K562 (cell line): ENCODE results near the gene XPNPEP1. TPM values are rescaled to one million over a fixed set of nuclear protein-coding genes. Genes with fewer than 3 reads are reported as not detected.
A peak's percentile ranks its signal among the peaks of the same experiment; 100 is the strongest.

ENCODE experiments used
- ATAC-seq: fragments of 200-7000 bp; cut with Tn5 transposase; 3 replicates; pipeline ENCODE4 v1.9.1; 2020; ENCODE audit warnings: moderate library complexity
- BruUV-seq: library from RNA; stranded (reverse); fragments of 400-500 nt; replicated peaks from 2 replicates; lab custom pipeline; 2021; lab: Mats Ljungman, UMichigan
- CTCF ChIA-PET: fragments of 300-600 bp; formaldehyde crosslinking; extraction: SDS; loops from one replicate; lab custom pipeline; 2021; ENCODE audit warnings: low intra/inter-chr PET ratio; lab: Yijun Ruan, JAX
- POLR2A ChIA-PET: fragments of 300-600, 350-650 bp; sonication (Branson Sonifier 250); formaldehyde crosslinking; extraction: SDS; loops from one replicate; lab custom pipeline; 2021; ENCODE audit warnings: antibody characterized with exemption, inconsistent platforms; lab: Yijun Ruan, JAX
- DNase-seq, 4 experiments: peaks; one replicate each; pipeline versions ENCODE4 v3.0.0 to v3.0.0-alpha.2; 2011 to 2018; ENCODE audit warnings: low spot score in 3 of 4, mixed read lengths in 3 of 4; ENCODE audit errors: extremely low read depth in 1 of 4
- FAIRE-seq: peaks from 2 replicates; lab custom pipeline; 2011; peaks lifted over from hg19 to GRCh38; lab: Jason Lieb, UNC
- H2AFZ ChIP-seq: 2 replicates; pipeline ENCODE4 v1.6.0; 2011; ENCODE audit warnings: low read depth, low read length, control low read depth, inconsistent platforms
- H3K27ac ChIP-seq: fragments of 200-600 bp; 3 replicates; pipeline ENCODE4 v1.8.0; 2011; ENCODE audit warnings: low read depth, mild to moderate bottlenecking, control low read depth, inconsistent platforms, low read length, moderate library complexity, mixed read lengths; ENCODE audit errors: extremely low read depth
- H3K27me3 ChIP-seq, 2 experiments: fragments of 300-600 bp in 1 of 2; 2 replicates in 1 of 2; 3 replicates in 1 of 2; pipeline versions ENCODE4 v1.6.0 to v1.8.0; 2011; ENCODE audit warnings: inconsistent platforms in 2 of 2, low read length in 2 of 2, mild to moderate bottlenecking in 1 of 2, mixed read lengths in 1 of 2, moderate library complexity in 1 of 2; ENCODE audit not compliant: control insufficient read depth in 2 of 2, insufficient read depth in 2 of 2
- H3K36me3 ChIP-seq: fragments of 300-600 bp; 3 replicates; pipeline ENCODE4 v1.8.0; 2011; ENCODE audit warnings: mild to moderate bottlenecking, low read length, inconsistent platforms; ENCODE audit not compliant: control insufficient read depth, insufficient read depth
- H3K4me1 ChIP-seq, 2 experiments: fragments of 200-600 bp in 1 of 2; replicated peaks in 1 of 2; 2 replicates in 1 of 2; 3 replicates in 1 of 2; pipeline versions ENCODE4 v1.5.1 to v1.8.0; 2011; ENCODE audit warnings: inconsistent platforms in 2 of 2, low read length in 2 of 2, mild to moderate bottlenecking in 1 of 2, mixed read lengths in 1 of 2, moderate library complexity in 1 of 2; ENCODE audit not compliant: control insufficient read depth in 2 of 2, insufficient read depth in 2 of 2
- H3K4me2 ChIP-seq: 2 replicates; pipeline ENCODE4 v1.6.1; 2011; ENCODE audit warnings: low read length, control low read depth, inconsistent platforms, mixed read lengths; ENCODE audit not compliant: insufficient read depth
- H3K4me3 ChIP-seq: fragments of 200-600 bp; sonication (generic), shearing (Covaris generic); 2 replicates; pipeline ENCODE4 v1.5.1; 2016; ENCODE audit warnings: control low read depth, inconsistent platforms
- H3K79me2 ChIP-seq: fragments of 200-600 bp; 3 replicates; pipeline ENCODE4 v1.8.0; 2011; ENCODE audit warnings: low read length, inconsistent platforms; ENCODE audit not compliant: control insufficient read depth, insufficient read depth
- H3K9ac ChIP-seq, 2 experiments: 2 replicates each; pipeline versions ENCODE4 v1.6.0 to v1.6.1; 2011; ENCODE audit warnings: low read depth in 2 of 2, low read length in 2 of 2, control low read depth in 1 of 2, inconsistent platforms in 1 of 2, mild to moderate bottlenecking in 1 of 2, mixed read lengths in 1 of 2; ENCODE audit not compliant: insufficient read depth in 1 of 2
- H3K9me1 ChIP-seq: one replicate; pipeline ENCODE4 v1.6.0; 2011; ENCODE audit warnings: inconsistent platforms, mild to moderate bottlenecking, low read length, moderate library complexity; ENCODE audit not compliant: control insufficient read depth, insufficient read depth
- H3K9me3 ChIP-seq: replicated peaks from 2 replicates; pipeline ENCODE4 v1.5.1; 2011; ENCODE audit warnings: low read depth, low read length, inconsistent platforms; ENCODE audit not compliant: control insufficient read depth, insufficient read depth
- H4K20me1 ChIP-seq: replicated peaks from 2 replicates; pipeline ENCODE4 v1.6.1; 2011; ENCODE audit warnings: low read length, inconsistent platforms, mixed read lengths; ENCODE audit not compliant: control insufficient read depth, insufficient read depth
- CREB3 ChIP-seq: fragments of 450-650 bp; conservative IDR thresholded peaks from 2 replicates; pipeline ENCODE4 v1.6.1; 2016; ENCODE audit warnings: missing genetic modification characterization, low read depth, mild to moderate bottlenecking, missing compliant biosample characterization, moderate library complexity
- CUX1 ChIP-seq: fragments of 200-800 bp; sonication (Bioruptor generic); IDR thresholded peaks from 2 replicates; pipeline ENCODE4 v1.6.1; 2016; ENCODE audit warnings: missing genetic modification characterization, missing compliant biosample characterization
- FOSL1 ChIP-seq: fragments of 200-800 bp; sonication (Bioruptor generic); conservative IDR thresholded peaks from 2 replicates; pipeline ENCODE4 v1.6.1; 2016; ENCODE audit warnings: missing genetic modification characterization, missing compliant biosample characterization
- L3MBTL2 ChIP-seq: fragments of 450-650 bp; IDR thresholded peaks from 2 replicates; pipeline ENCODE4 v1.6.1; 2016; ENCODE audit warnings: mild to moderate bottlenecking, moderate library complexity
- STAT6 ChIP-seq: sonication (generic); formaldehyde crosslinking; IDR thresholded peaks from 2 replicates; pipeline ENCODE4 v1.8.1; 2023; ENCODE audit warnings: mild to moderate bottlenecking, missing genetic modification reagents
- TSHZ1 ChIP-seq: fragments of 250-450 bp; sonication (Bioruptor Pico); IDR thresholded peaks from 2 replicates; pipeline ENCODE4 v1.4.0; 2020; ENCODE audit warnings: mild to moderate bottlenecking, moderate library complexity
- WGBS: fragments of 100-300 bp; shearing (Covaris generic); methylation state at CpG from one replicate; pipeline ENCODE4 v1.1.6; 2016; ENCODE audit warnings: low coverage, mixed read lengths; ENCODE audit not compliant: insufficient coverage; ENCODE audit errors: missing lambda C conversion rate; 5-methylcytosine and 5-hydroxymethylcytosine counted together
- in situ Hi-C: fragments of 300-500 bp; cut with MboI; formaldehyde crosslinking; loops from 4 replicates; pipeline ENCODE4 v1.15.0; 2018; ENCODE audit warnings: inconsistent platforms, mixed read lengths
- intact Hi-C: fragments of 100-400 bp; cut with micrococcal nuclease; formaldehyde crosslinking; loops from 2 replicates; pipeline ENCODE4 v1.14.2; 2022
- polyA plus RNA-seq, 8 experiments: library from polyadenylated mRNA; depleted of rRNA in 4 of 8; stranded (reverse) in 5 of 8; unstranded in 3 of 8; fragments of >200 nt; fragmentation: Nextera tagmentation in 2 of 8; fragmentation: Illumina TruSeq in 1 of 8; extraction: Ambion mirVana in 2 of 8; extraction: Trizol in 1 of 8; gene quantifications; 2 replicates each; pipeline versions ENCODE4 v1.2.1 to v1.2.3, GENCODE V29; 2011 to 2014; ENCODE audit warnings: inconsistent platforms in 1 of 8, missing spikeins in 1 of 8
- total RNA-seq, 7 experiments: library from RNA; depleted of rRNA in 6 of 7; stranded (reverse); fragments of >200 nt in 6 of 7; fragmentation: Illumina TruSeq in 2 of 7; extraction: Trizol in 2 of 7; gene quantifications; 2 replicates each; pipeline versions ENCODE4 v1.2.1 to v1.2.3, GENCODE V29; 2011 to 2021; ENCODE audit warnings: low replicate concordance in 1 of 7

XPNPEP1 gene
- total and polyA plus RNA-seq, 9 of the 15 experiments (the other 6 are each of a cell fraction or from before 2014, with no cell fraction given): 24.2 to 93.5 (median 40.1) TPM

- TF ChIP-seq CUX1 (no peak), FOSL1 (peak; percentile 70)
These were observed 30.4 kb downstream of the XPNPEP1 start (continued) for GRCh38 chr10:109892931-109893330.

GRCh38 chr10:109892117-109892516 is 31.2 kb downstream of the XPNPEP1 start:
- Histone ChIP-seq H3K4me3 (no peak overlapping the region), H3K9me1 (no peaks in the 10 kb centered on the region), H4K20me1 (no peaks in the 10 kb centered on the region; the same call in 1 of the 2 replicates), H3K9ac (no peak overlapping the region), H3K4me2 (no peak overlapping the region), H3K27me3 (no peaks in the 10 kb centered on the region), H3K27ac (no peak overlapping the region), H3K4me1 (peaks cover 2 to 23% of the 10 kb centered on the region in 2 experiments; a peak in 3 of 5 replicates), H3K9me3 (no peaks in the 10 kb centered on the region), H3K36me3 (peaks cover 23% of the 10 kb centered on the region; the same call in 2 of the 3 replicates), H2AFZ (no peak overlapping the region), H3K79me2 (no peaks in the 10 kb centered on the region)
- no TSS peak for BruUV-seq
- POLR2A ChIA-PET: interaction anchor here (0.8 to 1.4 kb wide), 2 partner anchors 11 to 226 kb away, joined by 4 read pairs; no protein-coding TSS in a partner anchor
- CTCF ChIA-PET: no interaction called here
- FAIRE-seq (no peak), ATAC-seq (peak; percentile 56), DNase-seq (no peak)
- TF ChIP-seq L3MBTL2 (no peak), CREB3 (0 out of 2 replicates have a peak, but pooled peaks have one; percentile 45), STAT6 (CRISPR knock-in tag) (no peak), TSHZ1 (CRISPR knock-in tag) (no peak)
- 82% methylated on average over 4 of the region's 4 CpGs for WGBS
- in situ Hi-C loops: no loop called here
- intact Hi-C loops: no loop called here
